HG03066 (cell line): ENCODE results near the gene SCGN.

Experiments
- ATAC-seq: cut with Tn5 transposase; IDR thresholded peaks from one replicate; pipeline ENCODE4 v1.9.1; 2021; ENCODE audit warnings: low read depth; ENCODE audit not compliant: unreplicated experiment

The SCGN gene

DNA sequence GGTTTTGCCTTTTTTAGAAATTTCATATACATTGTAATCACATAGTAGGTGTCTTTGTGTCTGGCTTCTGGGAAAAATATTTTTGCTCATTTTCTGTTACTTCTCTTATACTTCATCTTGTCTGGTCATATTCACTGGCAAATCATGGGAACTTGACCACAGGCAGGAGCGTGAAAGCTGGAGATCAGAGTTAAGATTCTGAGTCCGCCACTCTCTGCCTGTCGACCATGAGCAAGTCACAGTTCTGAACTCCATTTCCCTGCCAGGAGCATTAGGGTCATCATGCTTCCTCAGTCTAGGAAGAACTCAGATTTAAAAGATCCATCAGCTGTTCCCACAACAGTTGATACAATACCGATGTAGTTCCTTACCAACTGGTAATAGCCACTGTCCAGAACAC is 12.4 kb upstream of the SCGN start:
- no peak for ATAC-seq

DNA sequence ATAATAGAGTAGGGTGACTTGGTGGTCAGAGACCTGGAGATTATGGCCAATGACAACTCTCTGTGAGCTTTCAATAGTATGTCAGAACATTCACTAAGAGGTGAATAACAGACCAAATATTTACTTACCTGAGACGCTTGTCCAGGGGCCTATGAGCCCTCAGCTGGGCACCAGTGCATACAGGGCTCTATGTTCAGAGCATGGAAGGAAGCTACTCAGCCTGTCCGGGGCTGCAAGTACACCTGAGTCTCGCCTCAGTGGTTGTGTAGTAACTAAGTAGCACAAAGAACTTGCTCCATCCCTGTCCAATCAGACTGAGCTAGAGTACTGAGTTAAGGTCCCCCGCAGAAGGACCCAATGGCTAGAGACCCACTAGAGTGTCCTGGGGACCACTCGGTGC is 11.6 kb upstream of the SCGN start:
- no peak for ATAC-seq

DNA sequence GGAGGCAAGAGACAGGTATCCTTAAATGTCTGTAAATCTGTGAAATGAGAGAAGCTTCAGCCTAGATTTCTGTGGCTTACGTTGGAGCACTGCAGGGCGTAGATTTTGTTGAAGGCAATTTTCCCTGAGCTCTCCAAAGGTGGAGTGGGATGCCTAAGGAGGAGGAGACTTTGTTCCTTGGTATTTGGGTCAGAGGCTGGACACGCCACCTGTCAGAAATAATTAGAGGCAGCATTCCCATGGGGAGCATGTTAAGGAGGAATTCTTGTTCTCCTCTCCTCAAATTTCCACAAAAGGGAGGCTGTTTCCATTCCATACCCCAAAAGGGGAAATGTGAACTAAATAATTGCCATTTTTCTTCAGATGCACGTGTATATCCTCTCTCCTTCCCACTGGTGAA is 11.1 kb upstream of the SCGN start:
- ATAC-seq = no peak

DNA sequence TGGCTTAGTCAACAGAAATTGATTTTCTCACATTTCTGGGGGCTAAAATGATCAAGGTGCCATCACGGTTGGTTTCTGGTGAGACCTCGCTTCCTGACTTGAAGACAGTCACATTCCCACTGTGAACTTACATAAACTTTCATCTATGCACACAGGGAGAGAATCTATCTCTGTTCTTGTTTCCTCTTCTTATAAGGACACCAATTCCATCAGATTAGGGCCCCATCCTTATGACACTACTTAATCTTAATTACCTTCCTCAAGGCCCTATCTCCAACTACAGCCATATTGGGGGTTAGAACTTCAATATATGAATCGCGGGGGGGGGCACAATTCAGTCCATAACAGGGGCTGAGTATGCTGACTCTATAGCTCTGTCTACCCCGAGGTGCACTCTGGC is 10.6 kb upstream of the SCGN start:
- ATAC-seq = no peak

DNA sequence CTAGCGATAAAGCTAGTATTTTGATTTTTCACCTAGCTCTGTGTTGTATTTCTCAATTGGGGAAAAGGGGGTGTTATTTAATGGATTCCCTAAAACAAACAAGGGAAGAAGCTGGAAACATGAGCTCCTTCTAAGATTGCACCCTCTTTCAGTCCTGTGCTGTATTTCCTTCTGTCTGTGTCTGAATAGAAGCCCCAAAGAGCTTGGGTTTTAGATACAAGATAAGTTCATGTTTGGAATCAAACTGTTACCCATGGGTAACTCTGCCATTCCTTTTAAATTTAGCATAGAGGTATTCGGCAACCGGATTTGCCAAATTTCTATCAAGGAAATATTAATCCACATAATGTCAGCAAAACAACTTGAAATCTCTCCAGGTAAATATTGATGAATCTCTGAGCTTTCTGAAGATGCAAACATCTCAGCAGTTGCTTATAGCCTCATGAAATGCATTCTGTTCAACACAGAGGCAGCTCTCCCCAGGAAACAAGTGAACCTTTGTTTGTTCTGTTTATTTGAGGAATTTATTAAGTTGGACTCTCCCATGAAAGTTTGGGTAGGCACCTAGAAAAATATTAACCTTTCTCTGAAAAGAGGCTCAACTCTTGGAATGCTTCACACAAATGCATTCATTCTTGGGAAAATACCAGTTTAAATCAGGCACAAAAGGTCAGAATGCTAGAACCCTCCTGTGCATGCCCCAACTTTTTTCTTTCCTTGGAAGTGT is 9.9 kb upstream of the SCGN start:
- no peak for ATAC-seq

DNA sequence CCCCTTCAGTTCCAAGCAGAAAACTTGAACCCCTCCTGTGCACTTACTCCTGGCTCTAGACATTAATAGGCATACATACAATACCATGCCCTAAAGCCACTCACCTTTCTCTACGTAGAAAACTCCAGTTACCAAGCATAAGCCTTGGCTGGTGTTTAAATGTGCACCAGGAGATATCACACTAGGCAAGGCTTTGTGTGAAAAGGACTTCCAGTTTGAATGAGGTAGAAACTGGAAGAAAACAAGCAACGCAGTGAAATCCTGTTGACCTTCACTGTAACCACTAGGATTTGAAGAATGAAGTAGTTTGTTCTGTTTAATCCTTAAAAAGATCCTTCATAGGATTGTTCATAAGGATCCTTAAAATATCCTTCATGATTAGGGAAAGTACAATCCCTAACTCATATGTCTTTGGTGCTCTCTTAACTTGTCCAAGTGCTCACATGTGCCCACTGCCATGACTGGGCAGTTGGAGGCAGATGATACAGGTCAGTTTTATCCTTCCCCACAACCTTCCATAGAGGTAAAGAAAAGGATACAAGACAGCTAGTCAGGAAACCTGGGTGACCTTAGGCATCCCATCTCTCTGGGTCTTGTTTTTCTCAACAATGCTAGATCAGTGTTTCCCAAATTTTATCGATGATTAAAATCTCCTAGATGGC is 9.2 kb upstream of the SCGN start:
- ATAC-seq = no peak

DNA sequence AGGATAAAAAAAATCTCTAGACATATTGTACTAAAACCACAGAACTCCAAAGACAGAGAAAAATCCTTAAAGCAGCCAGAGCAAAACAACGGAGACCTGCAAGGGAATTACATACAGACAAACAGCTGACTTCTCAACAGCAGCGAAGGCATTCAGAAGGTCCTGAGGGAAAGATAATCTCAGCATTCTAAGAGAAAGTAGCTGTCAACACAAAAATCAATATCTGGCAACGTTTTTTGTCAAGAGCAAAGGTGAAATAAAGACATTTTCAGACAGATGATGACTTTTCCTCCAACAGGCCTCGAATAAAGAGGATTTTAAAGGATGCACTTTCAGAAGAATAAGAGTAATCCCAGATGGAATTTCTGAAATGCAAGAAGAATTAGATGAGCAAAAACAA is 6.1 kb upstream of the SCGN start:
- no peak for ATAC-seq

DNA sequence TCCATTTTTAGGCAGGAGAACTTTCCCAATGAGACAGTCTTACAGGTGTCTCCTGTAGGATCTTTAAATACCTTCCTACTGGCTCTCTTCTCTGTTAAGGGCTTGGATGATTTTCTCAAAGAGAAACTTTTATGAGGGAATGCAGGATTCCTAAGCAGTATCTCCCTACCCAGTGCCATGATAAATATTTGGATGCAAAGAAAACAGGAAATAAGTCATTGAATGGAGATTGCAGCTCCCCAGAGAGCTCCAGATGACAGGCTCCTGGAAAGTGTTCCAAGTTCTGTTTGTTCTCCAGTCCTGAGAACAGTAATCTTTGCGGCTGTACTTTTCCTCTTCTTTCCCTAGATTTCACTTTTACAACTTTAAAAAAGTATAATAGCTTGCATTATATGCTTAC is 2.4 kb upstream of the SCGN start:
- no peak for ATAC-seq

DNA sequence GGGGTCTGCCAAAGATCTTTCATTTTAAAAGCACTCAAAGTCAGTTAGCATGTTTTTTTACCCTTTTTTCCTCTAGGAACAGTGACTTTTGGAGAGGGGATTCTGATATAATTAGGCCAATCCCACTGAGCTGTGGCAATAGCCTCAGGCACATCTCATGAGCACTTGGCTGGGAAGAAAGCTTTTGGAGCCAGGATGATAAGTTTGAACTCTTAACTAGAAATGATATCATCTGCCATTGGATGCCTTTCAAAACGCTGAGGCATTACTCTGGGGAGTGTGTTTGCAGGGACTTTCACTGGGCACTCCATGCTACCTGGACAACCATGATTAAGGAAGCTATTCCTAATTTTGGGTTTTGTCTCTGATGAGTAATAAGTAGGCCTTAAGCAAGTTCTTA is 3.7 kb downstream of the SCGN start:
- ATAC-seq = no peak

DNA sequence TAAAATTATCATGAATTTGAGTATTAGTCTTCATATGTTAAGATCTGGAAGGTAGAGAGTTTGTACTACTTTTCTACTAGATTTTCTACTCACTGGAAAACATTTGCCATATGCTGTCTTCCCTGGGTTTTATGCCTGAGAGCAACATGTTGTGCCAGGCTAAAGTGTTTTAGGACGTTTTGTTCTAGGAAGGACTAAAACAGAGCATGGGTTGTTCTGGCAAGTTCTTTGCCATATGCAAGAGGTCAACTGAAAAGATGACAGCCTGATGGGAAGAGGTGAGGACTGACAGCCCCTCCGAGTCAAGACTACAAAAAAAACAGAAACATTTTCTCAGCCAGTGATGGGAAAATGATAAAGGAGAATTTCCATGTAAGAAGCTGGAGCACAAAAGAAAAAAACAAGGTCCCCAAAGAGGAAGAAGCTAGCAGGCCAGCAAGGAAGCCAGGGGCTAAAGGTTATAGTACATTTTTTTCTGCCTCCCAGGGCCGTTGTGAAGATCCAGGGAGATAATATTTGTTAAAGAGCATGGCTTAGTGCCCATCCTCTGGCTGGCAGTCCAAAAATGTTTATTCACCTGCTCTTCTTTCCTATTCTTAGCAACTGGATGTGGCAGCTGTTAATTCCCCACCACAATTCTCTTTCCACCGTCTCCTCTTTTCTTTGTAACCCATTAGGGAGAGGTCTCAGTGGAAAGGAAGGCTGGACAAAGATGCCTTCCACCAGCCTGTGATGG is 7.8 kb downstream of the SCGN start:
- ATAC-seq = no peak

DNA sequence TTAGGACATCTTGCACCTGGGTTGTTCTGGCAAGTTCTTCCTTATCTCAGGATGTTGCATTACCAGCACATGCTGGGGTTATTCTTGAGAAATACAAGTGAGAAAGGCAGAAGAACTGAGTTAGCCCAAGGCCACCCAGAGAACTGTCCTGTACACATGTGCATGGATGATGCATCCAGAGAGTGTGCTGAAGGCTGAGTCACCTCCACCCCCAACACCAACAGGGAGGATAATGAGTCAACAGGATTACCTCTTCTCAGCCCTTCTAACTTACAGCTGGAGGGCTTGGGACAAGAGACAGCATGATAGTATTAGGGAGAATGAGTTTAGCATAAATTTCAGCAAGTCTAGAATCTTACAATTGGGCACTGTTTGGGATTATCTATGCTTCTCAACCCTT is 8.5 kb downstream of the SCGN start:
- no peak for ATAC-seq

DNA sequence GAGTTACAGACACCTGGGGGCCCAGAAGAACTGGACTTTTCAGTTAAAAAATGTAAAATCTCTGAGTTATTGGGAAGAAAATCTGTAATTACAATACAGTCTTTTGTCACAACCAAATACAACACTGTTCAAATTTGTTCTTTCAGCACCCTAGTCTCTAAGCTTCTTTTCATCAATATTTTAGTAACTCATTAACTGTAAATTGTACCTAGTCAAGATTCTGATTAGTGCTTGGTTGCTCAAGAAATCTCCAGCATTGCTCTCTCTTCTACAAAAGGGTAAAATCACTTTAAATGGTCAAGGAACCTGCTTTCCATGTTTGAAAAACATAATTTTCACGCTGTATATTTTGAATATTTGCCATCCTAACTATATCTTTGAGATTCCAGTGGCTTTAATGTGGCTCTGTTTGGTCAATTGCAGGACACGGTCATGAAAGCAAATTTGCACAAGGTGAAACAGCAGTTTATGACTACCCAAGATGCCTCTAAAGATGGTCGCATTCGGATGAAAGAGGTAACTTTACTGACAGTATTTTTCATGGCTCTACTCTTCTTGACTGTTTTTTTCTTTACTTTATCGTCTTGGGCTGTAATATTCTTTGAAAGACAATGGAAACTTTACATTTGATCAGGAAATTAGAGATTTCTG is 9.2 kb downstream of the SCGN start:
- no peak for ATAC-seq

DNA sequence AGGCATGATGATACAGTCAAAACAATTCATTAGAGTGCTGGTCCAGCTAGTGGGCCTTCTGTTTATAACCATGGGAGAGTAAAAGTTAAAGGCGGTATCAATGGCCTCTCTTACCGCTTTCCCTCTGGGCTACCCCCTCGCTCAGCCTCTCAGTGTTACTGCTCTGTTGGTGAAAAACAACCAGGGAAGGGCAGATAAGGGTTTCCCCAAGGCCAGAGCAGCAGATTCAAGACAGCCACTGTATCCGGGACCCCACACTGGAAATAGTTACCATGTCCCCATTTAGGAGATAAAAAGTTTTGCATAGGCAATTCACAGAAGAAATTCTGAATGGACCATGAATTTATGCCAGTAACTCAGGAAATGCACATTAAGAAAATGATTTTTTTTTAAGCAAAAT is 13.4 kb downstream of the SCGN start:
- ATAC-seq = no peak

DNA sequence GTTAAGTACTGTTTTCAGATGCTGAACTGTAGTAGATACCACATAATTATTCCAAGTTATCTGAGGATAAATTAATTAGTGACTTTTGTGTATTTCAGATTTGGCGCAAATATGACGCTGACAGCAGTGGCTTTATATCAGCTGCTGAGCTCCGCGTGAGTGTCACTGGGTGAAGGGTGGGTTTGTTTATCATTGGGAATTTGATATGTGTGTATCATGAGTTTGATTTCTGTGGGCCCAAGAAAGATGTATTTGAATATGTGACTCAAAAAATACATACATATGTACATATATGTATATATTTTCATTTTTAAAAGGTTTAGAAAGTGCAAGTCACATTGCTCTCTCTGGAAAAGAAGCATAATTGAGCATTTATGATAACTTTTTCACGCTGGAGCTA is 17.4 kb downstream of the SCGN start:
- no peak for ATAC-seq

DNA sequence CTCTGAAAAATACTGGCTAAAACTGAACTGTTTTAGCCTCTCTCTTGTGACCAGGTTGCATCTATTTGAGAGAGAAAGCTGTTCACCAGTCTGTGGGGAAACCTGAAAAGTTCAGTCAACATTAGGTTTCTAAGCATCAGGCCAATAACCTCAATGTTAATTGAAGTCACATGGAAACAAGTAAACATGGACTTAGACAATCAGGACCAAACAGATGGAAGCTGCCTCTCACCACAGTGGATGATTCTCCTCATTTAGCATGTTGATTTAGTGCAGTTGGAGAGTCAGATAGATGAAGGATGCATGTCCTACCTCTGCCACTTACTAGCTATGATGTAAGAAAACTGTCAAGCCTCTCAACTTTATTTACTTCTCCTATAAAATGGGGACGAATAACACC is 18.2 kb downstream of the SCGN start:
- no peak for ATAC-seq

DNA sequence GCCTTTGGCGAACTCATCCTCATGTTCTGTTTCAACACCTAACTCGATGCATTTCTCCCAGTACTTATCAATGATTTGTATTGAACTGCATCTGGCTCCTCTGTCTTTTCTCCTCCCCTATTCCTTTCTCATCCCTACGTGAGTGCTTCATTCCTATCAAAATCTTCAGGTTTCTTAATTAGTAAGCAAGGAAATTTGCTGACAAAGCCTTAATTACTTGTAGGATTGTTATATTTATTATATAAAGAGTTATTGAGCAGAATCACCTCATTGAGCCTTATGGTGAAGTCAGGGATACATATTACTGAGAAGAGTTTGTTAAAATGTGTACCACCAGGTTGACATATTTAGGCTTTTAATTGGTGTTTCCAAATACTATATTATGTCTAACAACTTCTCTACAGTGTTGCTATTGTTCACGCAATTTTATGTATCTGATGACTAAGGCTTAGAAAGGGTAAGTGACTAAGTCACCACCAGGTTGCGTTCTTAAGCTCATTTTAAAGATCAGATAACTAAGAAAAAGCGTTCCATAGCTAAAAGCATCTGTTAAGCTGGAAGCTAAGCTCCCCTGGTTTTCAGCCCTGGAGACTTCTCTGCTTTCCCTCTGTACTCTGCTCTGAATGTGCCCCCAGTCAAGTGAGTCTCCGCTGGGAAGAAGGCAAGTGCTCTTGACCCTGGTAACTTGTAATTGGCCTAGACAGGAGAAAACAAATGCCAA is 18.9 kb downstream of the SCGN start:
- ATAC-seq = no peak

DNA sequence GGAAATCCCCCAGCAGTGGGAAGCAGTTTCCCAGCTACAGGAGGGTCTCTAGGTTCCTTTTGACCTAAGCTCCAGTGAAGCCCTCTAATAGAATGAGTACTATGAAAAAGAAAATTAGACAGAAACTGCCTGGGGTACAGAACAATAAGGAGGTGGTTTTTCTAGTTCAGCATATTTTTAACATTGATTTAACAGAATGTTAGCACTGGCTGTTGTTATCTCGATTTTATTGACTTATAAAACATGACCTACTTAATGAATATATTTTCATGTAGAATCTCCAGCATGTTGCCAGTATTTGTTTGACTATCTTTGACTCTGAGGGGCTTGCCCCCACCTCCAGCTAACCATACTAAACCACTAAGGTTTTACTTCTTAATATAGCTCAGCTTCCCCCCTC is 19.6 kb downstream of the SCGN start:
- no peak for ATAC-seq

DNA sequence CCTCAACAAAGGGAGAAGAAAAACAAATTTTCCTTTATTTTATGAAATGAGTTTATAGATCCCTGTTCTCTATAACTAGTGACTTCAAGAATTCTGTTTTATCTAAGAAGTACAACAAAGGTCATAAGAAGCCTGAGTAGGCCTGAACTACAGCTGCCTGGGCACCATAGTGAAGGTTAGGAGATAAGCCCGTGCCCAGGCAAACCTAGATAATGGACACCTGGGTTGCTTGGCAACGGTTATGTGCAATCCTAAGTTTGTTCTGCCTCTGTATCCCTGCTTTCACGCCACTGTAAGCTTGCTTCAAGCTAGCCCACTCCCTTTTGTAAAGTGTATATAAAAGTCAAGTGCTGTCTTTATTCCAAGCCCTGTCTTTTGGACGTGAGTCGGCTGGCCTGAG is 23.2 kb downstream of the SCGN start:
- ATAC-seq = no peak

DNA sequence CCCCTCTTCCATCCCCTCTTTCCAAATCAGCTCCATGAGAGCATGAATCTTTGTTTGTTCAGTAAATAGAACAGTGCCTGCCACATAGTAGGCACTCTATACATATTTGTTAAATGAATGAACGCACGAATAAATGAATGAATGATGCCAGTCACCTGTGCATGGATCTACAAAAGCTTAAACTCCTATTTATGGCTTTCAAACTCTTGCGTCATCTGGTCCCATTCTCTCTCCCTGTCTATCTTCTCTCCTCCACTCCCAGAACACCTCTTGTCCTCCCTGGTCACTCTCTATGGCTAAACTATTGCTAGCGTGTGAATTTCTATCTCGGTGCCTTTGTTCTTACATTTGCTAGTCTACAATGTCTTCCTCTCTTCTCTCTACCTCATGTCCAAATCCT is 24.8 kb downstream of the SCGN start:
- no peak for ATAC-seq

DNA sequence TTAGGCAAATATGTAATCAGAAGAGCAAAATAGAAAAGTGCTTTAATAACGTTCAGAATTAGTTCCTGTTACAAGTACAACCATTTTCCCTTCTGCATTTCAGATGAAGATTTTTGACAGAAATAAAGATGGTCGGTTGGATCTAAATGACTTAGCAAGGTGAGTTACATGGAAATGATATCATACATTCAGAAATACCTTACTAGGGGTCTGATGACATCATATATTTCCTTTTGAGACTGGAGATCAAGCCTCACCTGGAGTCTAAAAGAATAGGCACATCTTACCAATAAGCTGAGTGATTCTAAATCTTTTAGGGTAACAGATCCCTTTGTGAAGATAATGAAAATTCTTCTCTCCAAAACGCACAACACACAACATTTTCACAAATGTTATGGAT is 29.8 kb downstream of the SCGN start:
- ATAC-seq = no peak

DNA sequence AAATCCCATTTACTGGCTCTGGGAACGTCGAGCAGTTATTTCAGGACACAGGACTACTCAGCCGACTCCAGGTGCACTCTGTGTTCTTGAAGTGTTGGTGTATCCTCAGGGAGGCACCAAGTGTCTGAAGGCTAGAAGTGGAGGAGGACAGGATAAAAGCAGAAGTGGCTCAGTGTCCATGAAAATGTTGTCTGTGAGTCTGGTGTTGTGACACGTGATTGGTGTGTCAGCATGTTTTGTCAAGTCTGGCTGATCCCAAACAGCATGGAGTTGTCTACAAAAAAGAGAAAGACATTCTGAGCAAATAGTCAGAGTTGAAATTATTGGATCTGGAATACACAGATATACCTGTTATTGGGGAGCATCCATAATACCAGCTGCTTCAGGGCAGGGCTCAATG is 30.3 kb downstream of the SCGN start:
- no peak for ATAC-seq
